Spleen (tissue), 7 donors: ENCODE measurements around the gene GARIN5B.

Source experiments
- CTCF ChIP-seq, 11 experiments: fragments of 200-600 bp in 7 of 11; fragments of 450-650 bp in 4 of 11; sonication (generic) in 4 of 11; IDR thresholded peaks in 8 of 11; conservative IDR thresholded peaks in 3 of 11; 1 replicate in 7 of 11; 2 replicates in 4 of 11; pipeline versions ENCODE4 v1.4.0 to v1.8.0; 2016 to 2021; ENCODE audit warnings: antibody characterized with exemption in 11 of 11, inconsistent platforms in 4 of 11, mild to moderate bottlenecking in 1 of 11
- POLR2AphosphoS5 ChIP-seq, 3 donors: sonication (generic); formaldehyde crosslinking; IDR thresholded peaks; one replicate each; pipeline ENCODE4 v1.5.1; 2017; ENCODE audit warnings: antibody characterized with exemption in 3 of 3
- donor health status: DM: no; HTN: no; CAD: no; lungs with moderate emphysema.
- donor health status: DM: no; HTN: no; CAD: no.
- donor health status: DM: no; HTN: no; CAD: no.

- TF ChIP-seq POLR2AphosphoS5 (IDR thresholded peaks at IDR 0.05) (peak in 1 of 3 donors; percentile 7), CTCF (IDR thresholded peaks at IDR 0.05 in 8 of 11, conservative IDR thresholded peaks at IDR 0.05 in 3 of 11) (no peak)
Measured at GRCh38 chr19:55347442-55348009, 15.5 kb downstream of the GARIN5B start.
